ENCODE measurements around the gene ERO1A. TPM values are rescaled to one million over a fixed set of nuclear protein-coding genes. Genes with fewer than 3 reads are reported as not detected.

The ERO1A gene
- total and polyA plus RNA-seq, 2 donors (not counting 1 experiment from before 2014, with no cell fraction given): 34.5 to 64.9 TPM

- Histone ChIP-seq H4K20me1 (ENCODE audit: control insufficient read depth, extremely low read depth, insufficient read depth, low read length) (no peaks in the 10 kb centered on the region), H3K9ac (ENCODE audit: insufficient read depth, low read length) (no peak overlapping the region), H3K36me3 (ENCODE audit: control insufficient read depth, insufficient read depth, low read length) (no peaks in the 10 kb centered on the region), H3K9me3 (ENCODE audit: control insufficient read depth, insufficient read depth, low read depth, low read length) (no peaks in the 10 kb centered on the region), H3K4me1 (ENCODE audit: control insufficient read depth, extremely low read depth, insufficient read depth, low read length) (no peaks in the 10 kb centered on the region), H3K4me2 (ENCODE audit: extremely low read depth, insufficient read depth, low read length) (no peak overlapping the region), H3K27me3 (ENCODE audit: control insufficient read depth, insufficient read depth, low read length) (no peaks in the 10 kb centered on the region), H3K79me2 (ENCODE audit: control insufficient read depth, insufficient read depth, low read length) (no peaks in the 10 kb centered on the region), H3K27ac (ENCODE audit: insufficient read depth, low read length) (no peak overlapping the region), H2AFZ (ENCODE audit: low read length) (no peak overlapping the region), H3K4me3 (replicated peaks in 1 of 4; ENCODE audit: control extremely low read depth in 1 of 4, insufficient read depth in 1 of 4, low read depth in 3 of 4, low read length in 4 of 4) (no peak overlapping the region)
- no peak for DNase-seq (ENCODE audit: low read depth in 2 of 2)
- TF ChIP-seq CTCF (conservative IDR thresholded peaks at IDR 0.05 in 1 of 2, IDR thresholded peaks at IDR 0.05 in 1 of 2; ENCODE audit: low read depth in 1 of 2, low read length in 2 of 2) (no peak), EZH2 (IDR thresholded peaks at IDR 0.05; ENCODE audit: low read length, missing control alignments) (no peak)
Observed at GRCh38 chr14:52590318-52590717, 105.0 kb downstream of the ERO1A start.

Other genes with a start within 250 kb of the ERO1A start
- 3.0 and 5.1 TPM in 2 replicates for gene TXNDC16, start 143.1 kb downstream of the ERO1A start, total RNA-seq
- gene TXNDC16, start 143.1 kb downstream of the ERO1A start, polyA plus RNA-seq: 2.5 and 6.6 TPM in 2 replicates
- gene GPR137C, start 142.7 kb downstream of the ERO1A start, total RNA-seq: 0.50 and 0.51 TPM in 2 replicates
- gene GPR137C, start 142.7 kb downstream of the ERO1A start, polyA plus RNA-seq: 0.37 and 0.59 TPM in 2 replicates
- 80.9 and 85.0 TPM in 2 replicates for gene PSMC6, start 11.6 kb upstream of the ERO1A start, total RNA-seq
- gene PSMC6, start 11.6 kb upstream of the ERO1A start, polyA plus RNA-seq: 90.4 and 95.2 TPM in 2 replicates
- 13.1 and 14.9 TPM in 2 replicates for gene STYX, start 34.6 kb upstream of the ERO1A start, total RNA-seq
- gene STYX, start 34.6 kb upstream of the ERO1A start, polyA plus RNA-seq: 16.6 and 17.0 TPM in 2 replicates
- gene GNPNAT1, start 96.0 kb upstream of the ERO1A start, total RNA-seq: 16.7 and 20.3 TPM in 2 replicates
- 40.9 and 44.5 TPM in 2 replicates for gene GNPNAT1, start 96.0 kb upstream of the ERO1A start, polyA plus RNA-seq